ENCODE data around the gene SGCE.

- TF ChIP-seq CTCF (IDR thresholded peaks at IDR 0.05) (no peak), POLR2A (IDR thresholded peaks at IDR 0.05) (no peak), POLR2AphosphoS5 (IDR thresholded peaks at IDR 0.05; ENCODE audit: insufficient read depth in 1 of 2, low read depth in 1 of 2) (no peak)
These were observed 2.9 kb upstream of the SGCE start for GRCh38 chr7:94658826-94659225.

Data from vagina (tissue), 2 donors.